Measurements from ENCODE around the gene PARD6G.

GRCh38 chr18:80228051-80228848 is 19.1 kb downstream of the PARD6G start:
- TF ChIP-seq CTCF (conservative IDR thresholded peaks at IDR 0.05; ENCODE audit: low read depth, low read length) (no peak), EZH2 (IDR thresholded peaks at IDR 0.05; ENCODE audit: low read length, unreplicated experiment) (no peak)

Data from PC-3 (cell line).